IMR-90 (cell line): ENCODE measurements around the gene RETN.

ENCODE experiments used
- CEBPB ChIP-seq: IDR thresholded peaks from 2 replicates; pipeline ENCODE4 v1.6.1; 2012; ENCODE audit warnings: low read depth, low read length, improper control_type of control experiment
- CHD1 ChIP-seq: IDR thresholded peaks from 2 replicates; pipeline ENCODE4 v1.6.1; 2012; ENCODE audit warnings: low read depth, low read length, improper control_type of control experiment
- CTCF ChIP-seq: conservative IDR thresholded peaks from 2 replicates; pipeline ENCODE4 v1.5.1; 2012; ENCODE audit warnings: mild to moderate bottlenecking, low read depth, low read length, improper control_type of control experiment
- FOS ChIP-seq: fragments of 150-350 bp; IDR thresholded peaks from 2 replicates; pipeline ENCODE4 v1.6.1; 2016; ENCODE audit warnings: low read depth, low read length
- MAFK ChIP-seq: IDR thresholded peaks from 2 replicates; pipeline ENCODE4 v1.6.1; 2012; ENCODE audit warnings: low read depth, low read length, improper control_type of control experiment
- MAZ ChIP-seq: IDR thresholded peaks from 2 replicates; pipeline ENCODE4 v1.6.1; 2012; ENCODE audit warnings: low read depth, mild to moderate bottlenecking, low read length, improper control_type of control experiment, moderate library complexity, borderline replicate concordance
- MXI1 ChIP-seq: IDR thresholded peaks from 2 replicates; pipeline ENCODE4 v1.6.1; 2012; ENCODE audit warnings: low read depth, mild to moderate bottlenecking, low read length, moderate library complexity, borderline replicate concordance
- NFE2L2 ChIP-seq: fragments of 150-350 bp; IDR thresholded peaks from 2 replicates; pipeline ENCODE4 v1.6.1; 2016; ENCODE audit warnings: low read depth, mild to moderate bottlenecking, low read length
- POLR2A ChIP-seq: IDR thresholded peaks from 2 replicates; pipeline ENCODE4 v1.6.1; 2012; ENCODE audit warnings: mild to moderate bottlenecking, low read depth, low read length
- RAD21 ChIP-seq: IDR thresholded peaks from 2 replicates; pipeline ENCODE4 v1.6.1; 2012; ENCODE audit warnings: low read length, improper control_type of control experiment
- RCOR1 ChIP-seq: IDR thresholded peaks from 2 replicates; pipeline ENCODE4 v1.6.1; 2012; ENCODE audit warnings: mild to moderate bottlenecking, low read length, improper control_type of control experiment; ENCODE audit not compliant: insufficient replicate concordance
- RFX5 ChIP-seq: IDR thresholded peaks from 2 replicates; pipeline ENCODE4 v1.8.0; 2012; ENCODE audit warnings: low read depth, mild to moderate bottlenecking, low read length, moderate library complexity
- SMC3 ChIP-seq: fragments of 150-350 bp; IDR thresholded peaks from 2 replicates; pipeline ENCODE4 v1.6.1; 2016; ENCODE audit warnings: low read depth, mild to moderate bottlenecking, antibody characterized with exemption, low read length, moderate library complexity
- USF2 ChIP-seq: fragments of 150-350 bp; IDR thresholded peaks from 2 replicates; pipeline ENCODE4 v1.6.1; 2017; ENCODE audit warnings: mild to moderate bottlenecking, antibody characterized with exemption, low read length, low read depth

DNA sequence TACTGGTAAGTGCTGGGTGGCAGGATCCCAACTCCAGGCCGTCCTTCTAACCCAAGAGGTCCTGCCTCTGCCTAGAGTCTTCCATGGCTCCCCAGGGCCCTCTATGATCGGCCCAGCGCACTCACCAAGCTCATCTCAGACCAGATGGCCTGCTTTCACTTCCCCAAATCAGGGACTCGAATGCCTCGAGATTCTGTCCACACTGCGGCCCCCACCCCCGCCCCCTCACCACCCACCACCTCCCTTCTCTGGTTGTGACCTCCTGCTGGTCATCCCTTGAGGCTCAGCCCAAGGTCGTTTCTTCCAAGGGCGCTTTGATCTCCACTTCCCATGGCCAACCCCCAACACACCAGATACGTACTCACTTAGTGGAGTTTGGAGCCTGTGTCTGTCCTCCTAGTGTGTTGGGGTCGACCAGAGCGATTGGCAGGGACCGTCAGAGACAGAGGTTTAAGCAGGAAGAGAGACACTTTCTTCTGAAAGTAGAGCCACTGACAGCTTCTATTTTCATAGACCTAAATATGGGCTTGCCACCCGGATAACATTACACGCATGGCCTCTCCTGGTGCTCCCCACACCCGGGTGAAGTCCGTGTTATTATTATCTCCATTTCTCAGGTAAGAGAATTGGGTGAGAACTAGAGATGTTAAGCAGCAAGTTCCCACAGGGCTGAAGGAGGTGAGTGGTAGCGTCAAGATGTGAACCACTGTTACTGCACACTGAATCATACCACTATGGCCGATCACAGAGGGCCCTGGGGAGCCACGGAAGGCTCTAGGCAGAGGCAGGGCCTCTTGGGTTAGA is 33.0 kb downstream of the RETN start, which contains the start of gene FCER2:
- TF ChIP-seq RAD21 (no peak), CTCF (no peak), MAZ (no peak), USF2 (no peak), POLR2A (no peak), MAFK (no peak), RCOR1 (no peak), MXI1 (no peak), SMC3 (no peak), RFX5 (no peak), CHD1 (no peak), FOS (no peak), CEBPB (no peak), NFE2L2 (no peak)
